Stimulated activated CD8-positive, alpha-beta memory T cell treated with anti-CD3 and anti-CD28 coated beads, Interleukin-12 subunit alpha, Interleukin-12 subunit beta, amount 100 ng/mL, for 24 hours (primary cell): ENCODE measurements around the gene NLRP1.
A peak's percentile ranks its signal among the peaks of the same experiment; 100 is the strongest.

Experiments used
- DNase-seq: peaks from one replicate; pipeline ENCODE4 v3.0.0-alpha.2; 2020; ENCODE audit errors: extremely low read depth

The NLRP1 gene

GRCh38 chr17:5584383-5585286 lies at the start of gene NLRP1:
NLRP1 (minus strand) TSS chr17:5584509; CDS start chr17:5583957, 552 bp downstream.
- peak; percentile 89 for DNase-seq

GRCh38 chr17:5631958-5632590 lies 47.8 kb upstream of the NLRP1 start:
- no peak for DNase-seq

GRCh38 chr17:5630434-5630833 lies 46.1 kb upstream of the NLRP1 start:
- DNase-seq, result no peak

GRCh38 chr17:5629128-5629527 lies 44.8 kb upstream of the NLRP1 start:
- DNase-seq, result no peak

GRCh38 chr17:5628262-5628661 lies 44.0 kb upstream of the NLRP1 start:
- DNase-seq, result no peak

GRCh38 chr17:5624211-5624610 lies 39.9 kb upstream of the NLRP1 start:
- DNase-seq, result no peak

GRCh38 chr17:5621729-5622128 lies 37.4 kb upstream of the NLRP1 start:
- DNase-seq, result no peak

- DNase-seq, result no peak
These were observed 36.7 kb upstream of the NLRP1 start for GRCh38 chr17:5621026-5621425.

- no peak for DNase-seq
These were observed 34.9 kb upstream of the NLRP1 start for GRCh38 chr17:5619088-5619740.

GRCh38 chr17:5618476-5618875 lies 34.2 kb upstream of the NLRP1 start:
- DNase-seq, result no peak

- DNase-seq, result no peak
These were observed 31.2 kb upstream of the NLRP1 start for GRCh38 chr17:5615476-5615875.

- DNase-seq, result no peak
These were observed 26.6 kb upstream of the NLRP1 start for GRCh38 chr17:5610956-5611355.

- DNase-seq, result no peak
These were observed 24.2 kb upstream of the NLRP1 start for GRCh38 chr17:5608399-5609112.

GRCh38 chr17:5607946-5608345 lies 23.6 kb upstream of the NLRP1 start:
- no peak for DNase-seq

- no peak for DNase-seq
These were observed 21.1 kb upstream of the NLRP1 start for GRCh38 chr17:5605452-5605851.

GRCh38 chr17:5600041-5600440 lies 15.7 kb upstream of the NLRP1 start:
- no peak for DNase-seq

- DNase-seq, result no peak
These were observed 14.1 kb upstream of the NLRP1 start for GRCh38 chr17:5598457-5598856.

- no peak for DNase-seq
These were observed 12.1 kb upstream of the NLRP1 start for GRCh38 chr17:5596421-5596820.

- no peak for DNase-seq
These were observed 11.5 kb upstream of the NLRP1 start for GRCh38 chr17:5595831-5596230.

- no peak for DNase-seq
These were observed 8.1 kb upstream of the NLRP1 start for GRCh38 chr17:5592382-5592781.

GRCh38 chr17:5591966-5592365 lies 7.7 kb upstream of the NLRP1 start:
- no peak for DNase-seq

GRCh38 chr17:5588584-5588983 lies 4.3 kb upstream of the NLRP1 start:
- no peak for DNase-seq
